ENCODE results near the gene SNX30.
A peak's percentile ranks its signal among the peaks of the same experiment; 100 is the strongest.

The SNX30 gene

GRCh38 chr9:112809906-112810305 is 59.3 kb downstream of the SNX30 start:
- no peak for DNase-seq
- in situ Hi-C loops (cut with HindIII; ENCODE audit: low pct_ligation_motif_present, low pct_unique_long_range_greater_than_20kb, low sequenced_read_pairs) = no loop called here

GRCh38 chr9:112810696-112811490 is 60.3 kb downstream of the SNX30 start:
- in situ Hi-C loops (cut with HindIII; ENCODE audit: low pct_ligation_motif_present, low pct_unique_long_range_greater_than_20kb, low sequenced_read_pairs) = no loop called here
- DNase-seq = no peak

DNA sequence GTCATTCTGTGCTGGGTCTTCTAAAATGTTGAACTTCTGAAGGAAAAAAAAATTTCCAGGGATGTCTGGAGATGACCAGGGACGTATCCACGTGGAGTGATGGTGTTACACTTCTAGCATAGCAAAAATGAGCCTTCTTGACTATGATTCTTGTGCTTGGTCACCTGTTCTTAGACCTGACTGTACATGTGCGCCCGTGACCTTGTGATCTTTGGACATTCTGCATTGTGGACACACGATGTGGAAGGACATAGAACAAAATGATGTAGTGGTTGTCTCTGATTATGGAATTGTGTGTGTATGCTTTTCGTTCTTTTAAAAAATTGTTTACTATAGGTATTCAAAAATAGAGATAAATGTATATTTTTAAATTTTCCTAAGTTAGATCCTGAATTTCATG is 61.0 kb downstream of the SNX30 start:
- in situ Hi-C loops (cut with HindIII; ENCODE audit: low pct_ligation_motif_present, low pct_unique_long_range_greater_than_20kb, low sequenced_read_pairs) = no loop called here

GRCh38 chr9:112815868-112816267 is 65.3 kb downstream of the SNX30 start:
- in situ Hi-C loops (cut with HindIII; ENCODE audit: low pct_ligation_motif_present, low pct_unique_long_range_greater_than_20kb, low sequenced_read_pairs) = no loop called here
- DNase-seq = no peak

More for the DNA sequence above, 61.0 kb downstream of the SNX30 start:
- no peak for DNase-seq

- in situ Hi-C loops (cut with HindIII; ENCODE audit: low pct_ligation_motif_present, low pct_unique_long_range_greater_than_20kb, low sequenced_read_pairs) = no loop called here
- no peak for DNase-seq
Observed at GRCh38 chr9:112817860-112818203, 67.3 kb downstream of the SNX30 start.

GRCh38 chr9:112819635-112820496 is 69.3 kb downstream of the SNX30 start:
- in situ Hi-C loops (cut with HindIII; ENCODE audit: low pct_ligation_motif_present, low pct_unique_long_range_greater_than_20kb, low sequenced_read_pairs) = no loop called here
- peak; percentile 74 for DNase-seq

GRCh38 chr9:112820881-112821280 is 70.3 kb downstream of the SNX30 start:
- no peak for DNase-seq
- in situ Hi-C loops (cut with HindIII; ENCODE audit: low pct_ligation_motif_present, low pct_unique_long_range_greater_than_20kb, low sequenced_read_pairs) = no loop called here

DNA sequence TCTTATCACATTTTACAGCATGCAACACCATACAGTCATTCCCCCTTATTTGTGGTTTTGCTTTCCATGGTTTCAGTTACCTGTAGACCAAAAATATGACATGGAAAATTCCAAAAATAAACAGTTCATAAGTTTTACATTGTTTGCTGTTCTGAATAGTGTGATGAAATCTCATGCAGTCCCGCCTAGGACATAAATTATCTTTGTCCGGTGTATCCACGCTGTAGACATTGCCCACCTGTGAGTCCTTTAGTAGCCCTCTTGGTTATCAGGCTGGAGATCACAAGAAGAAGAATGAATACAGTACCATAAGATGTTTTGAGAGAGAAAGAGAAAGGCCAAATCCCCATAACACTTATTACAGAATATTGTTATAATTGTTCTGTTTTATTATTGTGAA is 72.1 kb downstream of the SNX30 start:
- in situ Hi-C loops (cut with HindIII; ENCODE audit: low pct_ligation_motif_present, low pct_unique_long_range_greater_than_20kb, low sequenced_read_pairs) = no loop called here
- no peak for DNase-seq

DNA sequence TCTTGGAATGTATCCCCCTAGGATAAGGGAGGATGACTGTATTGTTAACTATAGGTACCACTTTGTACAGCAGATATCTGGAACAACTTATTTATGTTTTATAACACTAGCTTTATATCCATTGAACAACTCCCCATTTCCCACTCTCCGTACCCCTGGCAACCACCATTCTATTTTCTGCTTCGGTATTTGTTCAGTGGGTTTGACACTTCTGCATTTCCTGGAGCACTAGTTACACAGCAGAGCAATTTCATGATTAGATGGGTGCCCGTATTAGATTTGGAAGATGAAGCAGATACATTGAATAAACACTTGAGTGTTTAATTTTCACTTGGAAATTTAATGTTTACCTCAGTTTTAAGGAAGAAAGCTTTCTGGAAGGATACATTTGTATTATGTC is 72.7 kb downstream of the SNX30 start:
- DNase-seq = no peak
- in situ Hi-C loops (cut with HindIII; ENCODE audit: low pct_ligation_motif_present, low pct_unique_long_range_greater_than_20kb, low sequenced_read_pairs) = no loop called here

GRCh38 chr9:112831281-112831851 is 80.8 kb downstream of the SNX30 start:
- no peak for DNase-seq

DNA sequence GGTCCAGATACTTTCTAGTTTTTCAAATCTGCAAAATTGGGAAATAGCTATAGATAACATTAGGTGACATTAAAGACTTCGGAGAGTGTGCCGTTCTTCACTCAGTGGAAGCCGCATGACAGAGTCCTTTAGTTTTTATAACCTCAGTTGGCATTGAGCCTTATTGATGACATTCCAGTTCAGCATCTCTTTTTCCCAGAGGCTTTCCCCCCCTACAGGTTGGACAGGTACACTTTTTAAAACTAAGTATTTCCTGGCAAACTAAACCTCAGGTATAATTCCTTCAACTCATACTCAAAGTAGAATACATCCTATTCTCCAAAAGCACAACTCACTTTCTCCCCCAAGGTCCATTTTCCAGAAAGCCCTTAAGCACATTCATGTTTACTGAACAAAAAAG is 81.4 kb downstream of the SNX30 start:
- DNase-seq = no peak
- in situ Hi-C loops (cut with HindIII; ENCODE audit: low pct_ligation_motif_present, low pct_unique_long_range_greater_than_20kb, low sequenced_read_pairs) = no loop called here

More at GRCh38 chr9:112831281-112831851, 80.8 kb downstream of the SNX30 start:
- in situ Hi-C loops (cut with HindIII; ENCODE audit: low pct_ligation_motif_present, low pct_unique_long_range_greater_than_20kb, low sequenced_read_pairs) = no loop called here

DNA sequence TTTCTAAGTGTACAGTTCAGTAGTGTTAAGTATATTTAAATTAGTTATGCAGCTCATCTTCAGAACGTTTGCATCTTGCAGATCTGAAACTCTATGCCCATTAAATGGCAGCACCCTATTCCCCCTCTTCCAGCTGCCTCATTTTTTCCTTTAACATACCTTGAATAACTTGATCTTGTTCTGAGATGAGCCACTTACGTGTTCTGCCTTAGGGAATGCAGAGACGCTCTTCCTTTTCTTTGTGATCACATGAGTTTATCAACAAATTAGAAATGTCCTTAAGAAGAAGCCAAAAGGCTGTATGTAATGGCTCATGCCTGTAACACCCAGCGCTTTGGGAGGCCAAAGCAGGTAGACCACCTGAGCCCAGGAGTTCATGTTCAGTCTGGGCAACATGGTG is 82.5 kb downstream of the SNX30 start:
- in situ Hi-C loops (cut with HindIII; ENCODE audit: low pct_ligation_motif_present, low pct_unique_long_range_greater_than_20kb, low sequenced_read_pairs) = no loop called here
- no peak for DNase-seq

- DNase-seq = no peak
- in situ Hi-C loops (cut with HindIII; ENCODE audit: low pct_ligation_motif_present, low pct_unique_long_range_greater_than_20kb, low sequenced_read_pairs) = no loop called here
Observed at GRCh38 chr9:112836394-112836793, 85.8 kb downstream of the SNX30 start.

GRCh38 chr9:112838342-112838741 is 87.8 kb downstream of the SNX30 start:
- DNase-seq = no peak
- in situ Hi-C loops (cut with HindIII; ENCODE audit: low pct_ligation_motif_present, low pct_unique_long_range_greater_than_20kb, low sequenced_read_pairs) = no loop called here

- in situ Hi-C loops (cut with HindIII; ENCODE audit: low pct_ligation_motif_present, low pct_unique_long_range_greater_than_20kb, low sequenced_read_pairs) = no loop called here
- no peak for DNase-seq
Observed at GRCh38 chr9:112839331-112839730, 88.8 kb downstream of the SNX30 start.

- in situ Hi-C loops (cut with HindIII; ENCODE audit: low pct_ligation_motif_present, low pct_unique_long_range_greater_than_20kb, low sequenced_read_pairs) = no loop called here
- DNase-seq = no peak
Observed at GRCh38 chr9:112841261-112841660, 90.7 kb downstream of the SNX30 start.

DNA sequence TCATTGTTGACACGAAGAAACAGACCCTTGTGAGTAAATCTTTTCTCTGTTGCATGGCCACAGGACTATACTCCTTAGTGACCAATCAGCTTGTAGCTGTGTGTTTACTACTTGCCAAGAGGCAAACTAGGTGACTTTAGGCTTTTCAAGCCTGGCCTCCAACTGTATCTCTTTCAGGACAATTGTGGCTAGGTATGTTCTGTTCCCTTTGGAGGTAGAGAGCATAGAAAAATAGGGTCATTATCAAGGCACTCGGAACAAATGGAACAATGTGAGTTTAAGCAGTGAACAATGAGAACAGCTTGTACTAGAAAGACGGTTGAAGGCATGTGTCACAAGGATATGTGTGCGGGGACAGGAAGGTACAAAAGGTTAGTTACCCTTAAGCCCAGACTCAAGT is 92.0 kb downstream of the SNX30 start:
- in situ Hi-C loops (cut with HindIII; ENCODE audit: low pct_ligation_motif_present, low pct_unique_long_range_greater_than_20kb, low sequenced_read_pairs) = no loop called here
- no peak for DNase-seq

DNA sequence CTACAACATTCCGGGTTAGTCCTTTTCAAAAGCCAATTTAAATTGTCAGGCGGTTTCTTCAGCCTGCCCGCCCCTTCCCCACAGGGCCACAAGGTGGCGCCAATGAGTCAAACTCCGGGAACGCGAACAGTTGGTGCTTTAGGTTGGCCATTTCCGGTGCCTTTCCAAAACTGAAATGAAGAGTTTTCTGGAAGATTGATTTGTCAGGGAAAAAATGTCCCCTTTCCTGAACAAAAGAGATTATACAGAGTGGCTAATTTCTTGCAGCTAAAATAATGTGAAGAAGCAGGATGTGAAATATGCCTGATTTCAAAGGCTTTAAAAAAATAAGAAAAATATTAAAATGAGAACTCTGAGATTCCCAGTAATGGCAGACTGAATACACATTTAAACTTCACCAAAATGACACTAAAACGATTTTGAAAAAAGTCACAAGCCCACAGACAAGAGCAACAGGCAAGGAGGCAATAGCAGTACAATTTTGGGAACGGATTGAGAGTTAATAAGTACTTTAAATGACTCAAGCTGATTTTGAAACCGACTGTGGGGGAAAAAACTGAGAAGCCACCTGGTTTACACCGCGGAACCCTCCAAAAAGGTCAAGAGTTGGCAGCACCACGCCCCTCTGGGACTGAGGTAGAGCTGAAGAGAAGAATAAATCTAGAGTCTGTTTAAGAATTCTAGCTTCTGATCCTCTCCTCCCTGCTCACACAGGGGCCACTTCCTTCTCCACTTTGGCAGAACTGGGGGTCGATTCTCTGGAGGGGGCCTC is 94.4 kb downstream of the SNX30 start:
- DNase-seq = peak; percentile 73
- in situ Hi-C loops (cut with HindIII; ENCODE audit: low pct_ligation_motif_present, low pct_unique_long_range_greater_than_20kb, low sequenced_read_pairs) = no loop called here

Data from ACHN (cell line).